Upper lobe of right lung (tissue), 1 donor: ENCODE data around the gene WDR7. TPM values are rescaled to one million over a fixed set of nuclear protein-coding genes. Genes with fewer than 3 reads are reported as not detected.

Experiments
- ATAC-seq: fragments of 200-7000 bp; cut with Tn5 transposase; one replicate; pipeline ENCODE4 v1.9.1; 2020; ENCODE audit warnings: mild to moderate bottlenecking, moderate library complexity
- DNase-seq: peaks from one replicate; pipeline ENCODE4 v3.0.0-alpha.2; 2020
- H3K27ac ChIP-seq: fragments of 200-600 bp; one replicate; pipeline ENCODE4 v1.8.0; 2022
- H3K27me3 ChIP-seq: fragments of 200-600 bp; one replicate; pipeline ENCODE4 v1.8.0; 2022; ENCODE audit warnings: mild to moderate bottlenecking
- H3K36me3 ChIP-seq: fragments of 200-600 bp; one replicate; pipeline ENCODE4 v1.8.0; 2022
- H3K4me1 ChIP-seq: fragments of 200-600 bp; one replicate; pipeline ENCODE4 v1.8.0; 2022
- H3K4me3 ChIP-seq: fragments of 200-600 bp; one replicate; pipeline ENCODE4 v1.8.0; 2022; ENCODE audit warnings: mild to moderate bottlenecking
- H3K9me3 ChIP-seq: fragments of 200-600 bp; one replicate; pipeline ENCODE4 v1.8.0; 2022
- CTCF ChIP-seq: fragments of 200-600 bp; IDR thresholded peaks from one replicate; pipeline ENCODE4 v1.8.0; 2022; ENCODE audit warnings: antibody characterized with exemption
- intact Hi-C: fragments of 100-400 bp; cut with DNase I; formaldehyde crosslinking; loops from one replicate; pipeline ENCODE4 v1.11.0; 2022
- total RNA-seq: library from RNA; stranded (reverse); fragmentation: NEBNext Ultra II Directional; extraction: Animal tissue kit (Norgen Biotek cat#: 25700); gene quantifications from one replicate; pipeline ENCODE4 v1.2.1, GENCODE V29; 2021
- donor health status: DM: no; HTN: yes; CAD: no; lungs with severe emphysema.

Gene WDR7
- total RNA-seq, 1 donor from 2014 or later: 30.7 TPM

GRCh38 chr18:57059366-57059765, 408.2 kb downstream of the WDR7 start:
- TF ChIP-seq CTCF: no peak
- ATAC-seq: no peak
- intact Hi-C loops: no loop called here

GRCh38 chr18:57060814-57061213, 409.7 kb downstream of the WDR7 start:
- H3K9me3 ChIP-seq: no peaks in the 10 kb centered on the region
- intact Hi-C loops: no loop called here
- DNase-seq: no peak
- no peak overlapping the region for H3K4me3 ChIP-seq
- no peak for TF ChIP-seq CTCF
- no peak overlapping the region for H3K27ac ChIP-seq
- no peaks in the 10 kb centered on the region for H3K4me1 ChIP-seq
- ATAC-seq: no peak
- H3K27me3 ChIP-seq: no peaks in the 10 kb centered on the region
- no peaks in the 10 kb centered on the region for H3K36me3 ChIP-seq

More at GRCh38 chr18:57059366-57059765, 408.2 kb downstream of the WDR7 start:
- DNase-seq: no peak
- Histone ChIP-seq H3K4me1 (no peaks in the 10 kb centered on the region), H3K27me3 (no peaks in the 10 kb centered on the region), H3K4me3 (no peak overlapping the region), H3K36me3 (no peaks in the 10 kb centered on the region), H3K9me3 (no peaks in the 10 kb centered on the region), H3K27ac (no peak overlapping the region)

- no peaks in the 10 kb centered on the region for H3K36me3 ChIP-seq
- intact Hi-C loops: no loop called here
- no peaks in the 10 kb centered on the region for H3K4me1 ChIP-seq
- no peaks in the 10 kb centered on the region for H3K27me3 ChIP-seq
- ATAC-seq (peak; percentile 13), DNase-seq (no peak)
- no peak overlapping the region for H3K27ac ChIP-seq
- H3K9me3 ChIP-seq: no peaks in the 10 kb centered on the region
- no peak overlapping the region for H3K4me3 ChIP-seq
- TF ChIP-seq CTCF: no peak
Measured at GRCh38 chr18:57062178-57062577, 411.0 kb downstream of the WDR7 start.

GRCh38 chr18:57062844-57063243, 411.7 kb downstream of the WDR7 start:
- H3K36me3 ChIP-seq: no peaks in the 10 kb centered on the region
- no peak overlapping the region for H3K4me3 ChIP-seq
- no peak for TF ChIP-seq CTCF
- no peaks in the 10 kb centered on the region for H3K9me3 ChIP-seq
- H3K27me3 ChIP-seq: no peaks in the 10 kb centered on the region
- ATAC-seq (no peak), DNase-seq (no peak)
- H3K4me1 ChIP-seq: no peaks in the 10 kb centered on the region
- no peak overlapping the region for H3K27ac ChIP-seq
- intact Hi-C loops: no loop called here

- no peak for TF ChIP-seq CTCF
- no peaks in the 10 kb centered on the region for H3K27me3 ChIP-seq
- no peaks in the 10 kb centered on the region for H3K9me3 ChIP-seq
- no peaks in the 10 kb centered on the region for H3K4me1 ChIP-seq
- H3K36me3 ChIP-seq: no peaks in the 10 kb centered on the region
- H3K4me3 ChIP-seq: no peak overlapping the region
- intact Hi-C loops: no loop called here
- no peak overlapping the region for H3K27ac ChIP-seq
- DNase-seq: no peak
- no peak for ATAC-seq
Measured at GRCh38 chr18:57063601-57064103, 412.5 kb downstream of the WDR7 start.
